Measurements from ENCODE around the gene CRIM1.

CRIM1 gene

DNA sequence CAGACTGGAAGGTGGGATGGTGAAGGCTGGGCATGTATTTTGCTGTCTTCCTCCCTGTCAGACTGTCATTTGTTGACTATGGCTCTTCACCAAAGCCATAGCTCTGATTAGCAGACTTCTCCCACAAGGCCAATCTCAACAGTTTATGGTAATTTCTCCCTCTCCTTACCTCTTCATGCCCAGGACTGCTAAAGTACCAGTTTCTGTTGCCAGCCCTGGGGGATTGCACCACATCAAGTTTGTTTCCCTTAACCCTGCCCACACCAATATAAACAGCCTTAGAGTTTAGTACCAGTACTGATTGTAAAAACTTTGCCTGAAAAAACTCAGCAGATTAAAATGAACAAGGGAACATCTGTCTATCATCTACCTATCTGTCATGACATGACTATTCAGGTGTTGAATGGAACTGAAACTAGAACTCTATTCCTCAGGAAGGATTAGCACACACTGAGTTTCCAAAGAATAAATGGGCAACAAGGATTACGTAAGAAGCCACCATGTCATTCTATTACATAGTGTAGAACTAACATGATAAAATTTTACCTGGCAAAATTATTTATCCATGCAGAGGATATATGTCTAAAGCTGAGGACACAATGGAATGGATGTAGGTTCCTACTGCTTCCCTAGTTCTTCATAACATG is 228.7 kb downstream of the CRIM1 start:
- no peak for DNase-seq

GRCh38 chr2:36586672-36587071 is 231.1 kb downstream of the CRIM1 start:
- DNase-seq: no peak

- DNase-seq: no peak
Observed at GRCh38 chr2:36587101-36587500, 231.5 kb downstream of the CRIM1 start.

DNA sequence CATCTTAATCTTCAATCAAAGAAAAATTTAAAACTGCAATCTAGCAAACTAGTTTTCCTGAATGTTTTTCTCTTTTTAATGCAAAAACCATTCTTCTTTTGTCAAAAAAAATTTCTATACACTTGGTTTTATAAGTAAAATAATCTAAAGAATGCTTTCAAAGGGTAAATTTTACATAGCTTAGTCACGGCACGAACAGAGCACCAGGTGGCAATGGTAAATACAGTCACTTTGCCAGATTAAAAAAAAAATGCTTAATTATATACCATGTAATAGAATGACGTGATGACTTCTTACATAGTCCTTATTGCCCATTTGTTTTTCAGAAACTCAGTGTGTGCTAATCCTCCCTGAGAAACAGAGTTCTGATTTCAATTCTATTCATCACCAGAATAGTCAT is 232.0 kb downstream of the CRIM1 start:
- no peak for DNase-seq

DNA sequence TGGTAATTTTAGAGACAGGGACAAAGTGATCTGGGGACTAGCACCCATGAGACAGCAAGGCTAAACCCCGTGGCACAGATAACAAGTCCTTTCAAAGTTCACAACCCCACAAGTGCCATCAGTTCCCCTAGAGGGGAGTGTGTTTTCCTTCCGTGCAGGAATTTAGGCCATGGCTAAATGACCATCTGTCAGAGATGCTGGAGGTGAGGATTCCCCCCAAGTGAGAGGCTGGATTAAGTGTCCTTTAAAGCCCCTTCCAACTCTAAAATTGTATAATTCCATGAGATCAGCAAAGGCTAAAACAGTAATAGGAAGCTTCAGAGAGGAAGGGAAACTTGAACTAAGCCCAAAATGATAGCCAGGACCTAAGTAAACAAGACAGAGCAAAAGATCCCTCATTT is 233.7 kb downstream of the CRIM1 start:
- no peak for DNase-seq

- no peak for DNase-seq
Observed at GRCh38 chr2:36594849-36595248, 239.3 kb downstream of the CRIM1 start.

DNA sequence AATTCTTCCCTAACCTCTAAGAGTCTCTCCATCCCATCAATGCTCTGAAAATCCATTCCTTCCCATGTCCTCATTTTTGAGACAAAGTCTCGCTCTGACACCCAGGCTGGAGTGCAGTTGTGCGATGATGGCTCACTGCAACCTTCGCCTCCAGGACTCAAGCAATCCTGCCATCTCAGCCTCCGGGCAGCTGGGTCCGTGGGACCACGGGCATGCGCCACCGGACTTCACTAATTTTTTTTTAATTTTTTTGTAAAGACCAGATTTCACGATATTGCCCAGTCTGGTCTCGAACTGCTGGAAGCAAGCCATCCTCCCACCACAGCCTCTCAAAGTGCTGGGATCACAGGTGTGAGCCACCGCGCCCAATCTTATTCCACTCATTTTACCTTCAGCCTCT is 240.8 kb downstream of the CRIM1 start:
- no peak for DNase-seq

GRCh38 chr2:36597003-36597531 is 241.5 kb downstream of the CRIM1 start:
- no peak for DNase-seq

DNA sequence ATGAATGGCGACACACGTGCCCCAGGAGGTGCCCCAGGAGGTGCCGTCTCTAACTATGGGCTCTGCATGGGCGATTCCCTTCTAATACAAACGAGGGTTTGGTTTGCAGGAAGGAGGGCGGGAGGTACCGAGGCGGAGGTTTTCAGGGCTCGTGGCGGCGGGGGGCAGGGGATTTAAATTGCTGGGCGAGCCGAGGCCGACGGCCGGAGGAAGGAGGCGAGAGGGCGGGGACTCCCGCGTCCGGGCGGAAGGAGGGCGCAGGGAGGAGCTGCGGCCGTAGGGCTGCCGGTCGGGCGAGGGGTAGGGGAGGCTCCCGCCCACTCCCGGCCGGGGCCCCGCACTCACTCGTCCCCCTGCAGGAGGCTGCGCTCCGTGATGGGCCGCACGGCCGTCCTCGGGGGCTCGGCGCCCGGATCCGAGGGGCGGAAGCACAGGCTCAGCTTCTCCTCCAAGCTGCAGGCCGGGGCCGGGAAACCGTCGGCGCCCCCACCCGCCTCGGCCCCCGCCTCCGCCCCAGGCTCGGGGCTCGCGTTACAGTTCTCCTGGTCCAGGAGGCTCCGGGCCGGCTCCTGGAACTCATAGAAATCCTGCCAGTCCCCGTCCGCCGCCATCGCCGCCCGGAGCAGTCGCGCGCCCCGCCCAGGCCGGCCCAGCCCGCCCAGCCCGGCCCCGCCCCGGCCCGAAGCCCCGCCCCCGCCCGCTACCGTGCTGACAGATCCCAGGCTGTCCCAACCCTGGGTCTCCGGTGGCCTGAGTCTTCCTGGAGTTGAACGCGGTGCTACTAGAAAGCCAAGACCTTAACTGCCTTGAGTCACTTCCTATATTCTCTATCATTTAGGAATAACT is 242.2 kb downstream of the CRIM1 start, which contains the start of gene FEZ2:
Gene FEZ2, minus strand, starts transcription at position 637 of the 846 bp plus-strand sequence. Its CDS starts 26 bp downstream, at position 611.
- DNase-seq: peak; percentile 78
